Dedifferentiated amniotic fluid mesenchymal stem cell (primary cell): ENCODE data around the gene BOD1.

Experiments used
- DNase-seq: peaks from one replicate; pipeline ENCODE4 v3.0.0-alpha.2; 2016; ENCODE audit errors: extremely low spot score

Gene BOD1

GRCh38 chr5:173616577-173617118 lies at the start of gene BOD1:
Gene BOD1, minus strand, starts transcription at chr5:173616650. Its CDS starts 214 bp downstream, at chr5:173616436.
- DNase-seq, result peak; percentile 98

GRCh38 chr5:173665326-173665725 lies 48.9 kb upstream of the BOD1 start:
- DNase-seq, result no peak

GRCh38 chr5:173664154-173664526 lies 47.7 kb upstream of the BOD1 start:
- no peak for DNase-seq

GRCh38 chr5:173663352-173664153 lies 47.1 kb upstream of the BOD1 start:
- DNase-seq, result no peak

- no peak for DNase-seq
Observed at GRCh38 chr5:173662581-173663351, 46.3 kb upstream of the BOD1 start.

GRCh38 chr5:173660481-173661280 lies 44.2 kb upstream of the BOD1 start:
- no peak for DNase-seq

- DNase-seq, result no peak
Observed at GRCh38 chr5:173659423-173659822, 43.0 kb upstream of the BOD1 start.

GRCh38 chr5:173657741-173658356 lies 41.4 kb upstream of the BOD1 start:
- DNase-seq, result no peak

- DNase-seq, result no peak
Observed at GRCh38 chr5:173655196-173655797, 38.8 kb upstream of the BOD1 start.

GRCh38 chr5:173653822-173654523 lies 37.5 kb upstream of the BOD1 start:
- DNase-seq, result no peak

GRCh38 chr5:173648308-173648866 lies 31.9 kb upstream of the BOD1 start:
- DNase-seq, result no peak

GRCh38 chr5:173646692-173647091 lies 30.2 kb upstream of the BOD1 start:
- no peak for DNase-seq

- no peak for DNase-seq
Observed at GRCh38 chr5:173645890-173646574, 29.6 kb upstream of the BOD1 start.

- peak; percentile 76 for DNase-seq
Observed at GRCh38 chr5:173645437-173645807, 29.0 kb upstream of the BOD1 start.

- DNase-seq, result no peak
Observed at GRCh38 chr5:173644673-173645436, 28.4 kb upstream of the BOD1 start.

- DNase-seq, result no peak
Observed at GRCh38 chr5:173643964-173644363, 27.5 kb upstream of the BOD1 start.

GRCh38 chr5:173642895-173643481 lies 26.5 kb upstream of the BOD1 start:
- no peak for DNase-seq

GRCh38 chr5:173642191-173642816 lies 25.9 kb upstream of the BOD1 start:
- no peak for DNase-seq
